ENCODE results near the gene DISP3.

Gene DISP3

DNA sequence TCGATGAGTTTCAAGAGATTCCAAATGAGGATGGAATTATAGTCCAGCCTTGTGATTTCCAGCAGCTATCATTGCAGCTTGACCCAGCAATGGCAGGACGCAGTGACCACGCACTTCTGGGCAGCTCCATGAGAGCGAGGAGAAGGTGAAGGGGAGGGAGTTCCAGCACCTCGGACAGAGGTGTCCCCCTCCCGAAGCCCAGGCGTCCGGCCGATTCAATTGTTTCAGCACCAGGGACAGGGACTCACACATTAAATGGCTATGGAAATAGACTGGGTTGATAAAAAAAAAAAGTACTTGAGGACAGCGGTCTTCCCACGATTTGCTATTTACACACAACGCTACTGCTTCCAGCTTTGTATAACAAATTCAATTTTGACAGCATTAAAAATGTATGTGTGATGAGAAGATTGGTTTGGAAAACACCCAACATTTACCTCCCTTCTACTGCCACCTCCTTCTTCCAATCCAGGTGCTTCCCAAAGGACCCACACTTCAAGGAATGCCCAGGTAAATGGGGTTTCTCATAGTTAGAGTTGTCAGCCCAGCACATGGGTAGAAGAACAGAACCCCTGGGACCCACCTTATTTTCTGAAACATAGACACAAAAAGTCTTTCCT is 71.8 kb downstream of the DISP3 start:
- Histone ChIP-seq H3K4me1 (ENCODE audit: control insufficient read depth, low read length) (no peaks in the 10 kb centered on the region), H3K9me3 (ENCODE audit: control insufficient read depth, insufficient read depth, low read length) (no peaks in the 10 kb centered on the region), H4K20me1 (ENCODE audit: control insufficient read depth, insufficient read depth, low read depth, low read length) (no peaks in the 10 kb centered on the region), H3K27me3 (ENCODE audit: control insufficient read depth, low read length) (peaks cover 13% of the 10 kb centered on the region), H3K36me3 (ENCODE audit: control insufficient read depth, low read length) (no peaks in the 10 kb centered on the region), H3K27ac (ENCODE audit: low read depth, low read length) (no peak overlapping the region), H3K79me2 (ENCODE audit: control insufficient read depth, low read length) (no peaks in the 10 kb centered on the region), H3K9me2 (replicated peaks; ENCODE audit: control insufficient read depth, low read length) (no peaks in the 10 kb centered on the region), H3F3A (ENCODE audit: control insufficient read depth, insufficient read depth) (no peaks in the 10 kb centered on the region), H3K4me3 (ENCODE audit: low read length) (no peak overlapping the region), H3K4me2 (ENCODE audit: low read length) (no peak overlapping the region)
- TF ChIP-seq EZH2phosphoT487 (IDR thresholded peaks at IDR 0.05; ENCODE audit: borderline replicate concordance, low read length), result no peak
- TF ChIP-seq, protein P1, sequence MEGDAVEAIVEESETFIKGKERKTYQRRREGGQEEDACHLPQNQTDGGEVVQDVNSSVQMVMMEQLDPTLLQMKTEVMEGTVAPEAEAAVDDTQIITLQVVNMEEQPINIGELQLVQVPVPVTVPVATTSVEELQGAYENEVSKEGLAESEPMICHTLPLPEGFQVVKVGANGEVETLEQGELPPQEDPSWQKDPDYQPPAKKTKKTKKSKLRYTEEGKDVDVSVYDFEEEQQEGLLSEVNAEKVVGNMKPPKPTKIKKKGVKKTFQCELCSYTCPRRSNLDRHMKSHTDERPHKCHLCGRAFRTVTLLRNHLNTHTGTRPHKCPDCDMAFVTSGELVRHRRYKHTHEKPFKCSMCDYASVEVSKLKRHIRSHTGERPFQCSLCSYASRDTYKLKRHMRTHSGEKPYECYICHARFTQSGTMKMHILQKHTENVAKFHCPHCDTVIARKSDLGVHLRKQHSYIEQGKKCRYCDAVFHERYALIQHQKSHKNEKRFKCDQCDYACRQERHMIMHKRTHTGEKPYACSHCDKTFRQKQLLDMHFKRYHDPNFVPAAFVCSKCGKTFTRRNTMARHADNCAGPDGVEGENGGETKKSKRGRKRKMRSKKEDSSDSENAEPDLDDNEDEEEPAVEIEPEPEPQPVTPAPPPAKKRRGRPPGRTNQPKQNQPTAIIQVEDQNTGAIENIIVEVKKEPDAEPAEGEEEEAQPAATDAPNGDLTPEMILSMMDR (IDR thresholded peaks at IDR 0.05; ENCODE audit: low read depth, low read length, poor library complexity, severe bottlenecking), result no peak

DNA sequence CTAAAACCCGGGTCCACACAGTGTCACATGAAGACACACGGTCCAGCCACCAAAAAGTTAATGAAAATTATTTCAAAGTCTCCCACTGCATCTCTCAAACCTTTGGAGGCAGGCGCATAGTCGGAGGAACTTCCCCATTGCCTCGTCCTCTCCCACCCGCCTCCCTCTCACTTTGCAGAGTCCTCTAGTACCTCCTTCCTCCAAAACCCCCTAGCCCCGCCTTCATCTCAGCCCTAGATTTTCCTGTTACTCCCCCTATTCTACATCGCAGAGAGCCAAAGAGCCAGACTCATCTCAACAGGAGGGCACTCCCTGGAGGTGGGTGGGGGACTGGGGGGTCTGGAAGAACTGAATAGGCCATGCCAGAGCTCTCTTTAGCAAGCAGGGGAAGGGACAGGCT is 79.3 kb downstream of the DISP3 start:
- no peak overlapping the region for H3K27ac ChIP-seq (ENCODE audit: low read depth, low read length)
- TF ChIP-seq EZH2phosphoT487 (IDR thresholded peaks at IDR 0.05; ENCODE audit: borderline replicate concordance, low read length), result no peak
- TF ChIP-seq, protein P1 (IDR thresholded peaks at IDR 0.05; ENCODE audit: low read depth, low read length, poor library complexity, severe bottlenecking), result no peak
- H3K36me3 ChIP-seq (ENCODE audit: control insufficient read depth, low read length), result no peaks in the 10 kb centered on the region
- H3K9me2 ChIP-seq (replicated peaks; ENCODE audit: control insufficient read depth, low read length), result no peaks in the 10 kb centered on the region
- peak overlapping the region; percentile 33 for H3K4me3 ChIP-seq (ENCODE audit: low read length)
- peak overlapping the region; percentile 46 for H3K4me2 ChIP-seq (ENCODE audit: low read length)
- no peaks in the 10 kb centered on the region for H3K79me2 ChIP-seq (ENCODE audit: control insufficient read depth, low read length)
- H3K4me1 ChIP-seq (ENCODE audit: control insufficient read depth, low read length), result peaks cover 39% of the 10 kb centered on the region
- no peaks in the 10 kb centered on the region for H3K9me3 ChIP-seq (ENCODE audit: control insufficient read depth, insufficient read depth, low read length)
- peaks cover 8% of the 10 kb centered on the region for H3K27me3 ChIP-seq (ENCODE audit: control insufficient read depth, low read length)
- H4K20me1 ChIP-seq (ENCODE audit: control insufficient read depth, insufficient read depth, low read depth, low read length), result no peaks in the 10 kb centered on the region
- H3F3A ChIP-seq (ENCODE audit: control insufficient read depth, insufficient read depth), result peaks cover 8% of the 10 kb centered on the region; the same call in 1 of the 2 replicates

GRCh38 chr1:11558871-11559590 is 80.1 kb downstream of the DISP3 start:
- no peaks in the 10 kb centered on the region for H3K36me3 ChIP-seq (ENCODE audit: control insufficient read depth, low read length)
- H3K27ac ChIP-seq (ENCODE audit: low read depth, low read length), result no peak overlapping the region
- no peaks in the 10 kb centered on the region for H3K9me3 ChIP-seq (ENCODE audit: control insufficient read depth, insufficient read depth, low read length)
- peaks cover 8% of the 10 kb centered on the region for H3K27me3 ChIP-seq (ENCODE audit: control insufficient read depth, low read length)
- peak overlapping the region; percentile 46; the same call in 1 of the 2 replicates for H3K4me2 ChIP-seq (ENCODE audit: low read length)
- no peak overlapping the region; the same call in 1 of the 2 replicates for H3K4me3 ChIP-seq (ENCODE audit: low read length)
- H3K9me2 ChIP-seq (replicated peaks; ENCODE audit: control insufficient read depth, low read length), result no peaks in the 10 kb centered on the region
- TF ChIP-seq, protein P1 (IDR thresholded peaks at IDR 0.05; ENCODE audit: low read depth, low read length, poor library complexity, severe bottlenecking), result no peak
- no peak for TF ChIP-seq EZH2phosphoT487 (IDR thresholded peaks at IDR 0.05; ENCODE audit: borderline replicate concordance, low read length)
- peaks cover 12% of the 10 kb centered on the region for H3F3A ChIP-seq (ENCODE audit: control insufficient read depth, insufficient read depth)
- H3K4me1 ChIP-seq (ENCODE audit: control insufficient read depth, low read length), result peaks cover 47% of the 10 kb centered on the region
- H3K79me2 ChIP-seq (ENCODE audit: control insufficient read depth, low read length), result no peaks in the 10 kb centered on the region
- H4K20me1 ChIP-seq (ENCODE audit: control insufficient read depth, insufficient read depth, low read depth, low read length), result no peaks in the 10 kb centered on the region

All from DOHH2 (cell line).